HepG2 (cell line): ENCODE measurements around the gene CDH23. TPM values are rescaled to one million over a fixed set of nuclear protein-coding genes. Genes with fewer than 3 reads are reported as not detected.

Experiments used
- ATAC-seq: fragments of 200-7000 bp; cut with Tn5 transposase; 3 replicates; pipeline ENCODE4 v1.9.1; 2020; ENCODE audit warnings: mild to moderate bottlenecking, moderate library complexity
- BruUV-seq: library from RNA; stranded (reverse); fragments of 400-500 nt; replicated peaks from 2 replicates; lab custom pipeline; 2021; lab: Mats Ljungman, UMichigan
- CTCF ChIA-PET: fragments of 300-600 bp; formaldehyde crosslinking; extraction: SDS; loops from one replicate; lab custom pipeline; 2021; ENCODE audit warnings: low total read pairs, inconsistent platforms, low intra/inter-chr PET ratio; lab: Yijun Ruan, JAX
- POLR2A ChIA-PET: fragments of 350-600 bp; sonication (Branson Sonifier 250); formaldehyde crosslinking; loops from one replicate; lab custom pipeline; 2020; ENCODE audit warnings: antibody characterized with exemption, inconsistent platforms; lab: Yijun Ruan, JAX
- DNase-seq: peaks from one replicate; pipeline ENCODE4 v3.0.0-alpha.2; 2015; ENCODE audit warnings: low spot score
- FAIRE-seq: peaks from 3 replicates; lab custom pipeline; 2011; peaks lifted over from hg19 to GRCh38; lab: Jason Lieb, UNC
- H2AFZ ChIP-seq: one replicate; pipeline ENCODE4 v1.6.1; 2011; ENCODE audit warnings: low read length, inconsistent platforms
- H3K27ac ChIP-seq: fragments of 300-600 bp; 3 replicates; pipeline ENCODE4 v1.8.0; 2011; ENCODE audit warnings: mixed run types, mild to moderate bottlenecking, mixed read lengths, low read length, inconsistent platforms; ENCODE audit not compliant: insufficient read depth; ENCODE audit errors: extremely low read length
- H3K27me3 ChIP-seq, 2 experiments: fragments of 200-600 bp in 1 of 2; 2 replicates in 1 of 2; 3 replicates in 1 of 2; pipeline versions ENCODE4 v1.6.0 to v1.8.0; 2011; ENCODE audit warnings: low read length in 2 of 2, mild to moderate bottlenecking in 2 of 2, moderate library complexity in 2 of 2, inconsistent platforms in 1 of 2; ENCODE audit not compliant: insufficient read depth in 2 of 2, control insufficient read depth in 1 of 2
- H3K36me3 ChIP-seq, 2 experiments: fragments of 200-600 bp in 1 of 2; replicated peaks in 1 of 2; 2 replicates in 1 of 2; 3 replicates in 1 of 2; pipeline versions ENCODE4 v1.5.1 to v1.8.0; 2011; ENCODE audit warnings: low read length in 2 of 2, inconsistent platforms in 1 of 2; ENCODE audit not compliant: insufficient read depth in 2 of 2, control insufficient read depth in 1 of 2
- H3K4me1 ChIP-seq: 2 replicates; pipeline ENCODE4 v1.5.1; 2012; ENCODE audit warnings: low read length, inconsistent platforms; ENCODE audit not compliant: insufficient read depth
- H3K4me2 ChIP-seq: 2 replicates; pipeline ENCODE4 v1.6.0; 2011; ENCODE audit warnings: low read depth, low read length, inconsistent platforms
- H3K4me3 ChIP-seq, 3 experiments: fragments of 200-600 bp in 1 of 3; sonication (generic), shearing (Covaris generic) in 1 of 3; replicated peaks in 1 of 3; 2 replicates each; pipeline ENCODE4 v1.5.1; 2011 to 2016; ENCODE audit warnings: low read length in 3 of 3, inconsistent platforms in 2 of 3, low read depth in 2 of 3, mild to moderate bottlenecking in 2 of 3, control low read depth in 1 of 3, mixed read lengths in 1 of 3; ENCODE audit not compliant: insufficient read depth in 1 of 3
- H3K79me2 ChIP-seq: one replicate; pipeline ENCODE4 v1.6.1; 2011; ENCODE audit warnings: low read length, inconsistent platforms; ENCODE audit not compliant: insufficient read depth
- H3K9ac ChIP-seq: 2 replicates; pipeline ENCODE4 v1.6.0; 2011; ENCODE audit warnings: mild to moderate bottlenecking, low read depth, low read length, inconsistent platforms; ENCODE audit not compliant: insufficient read depth
- H3K9me3 ChIP-seq: 2 replicates; pipeline ENCODE4 v1.5.1; 2012; ENCODE audit warnings: mild to moderate bottlenecking, low read length
- H4K20me1 ChIP-seq: 2 replicates; pipeline ENCODE4 v1.6.0; 2011; ENCODE audit warnings: inconsistent platforms, mild to moderate bottlenecking, low read length, moderate library complexity; ENCODE audit not compliant: insufficient read depth
- HNRNPL ChIP-seq: fragments of 200-400 bp; formaldehyde crosslinking; IDR thresholded peaks from 2 replicates; pipeline ENCODE4 v1.6.1; 2017; ENCODE audit warnings: mild to moderate bottlenecking, low read depth, low read length
- NCOR1 ChIP-seq: fragments of 200-600 bp; sonication (generic); IDR thresholded peaks from 2 replicates; pipeline ENCODE4 v1.7.0; 2017; ENCODE audit warnings: antibody characterized with exemption, low read length, borderline replicate concordance
- SSRP1 ChIP-seq: IDR thresholded peaks from 2 replicates; pipeline ENCODE4 v1.6.1; 2016; ENCODE audit warnings: control low read depth
- ZBTB4 ChIP-seq: sonication (generic); formaldehyde crosslinking; IDR thresholded peaks from 2 replicates; pipeline ENCODE4 v1.4.0; 2020; ENCODE audit warnings: missing genetic modification reagents, mild to moderate bottlenecking, borderline replicate concordance
- ZNF296 ChIP-seq: sonication (generic); formaldehyde crosslinking; conservative IDR thresholded peaks from 2 replicates; pipeline ENCODE4 v1.5.0; 2020; ENCODE audit warnings: mild to moderate bottlenecking, missing genetic modification reagents
- WGBS: methylation state at CpG from one replicate; pipeline ENCODE4 v1.1.6; 2017; ENCODE audit warnings: low lambda C conversion rate; 5-methylcytosine and 5-hydroxymethylcytosine counted together
- in situ Hi-C: cut with HindIII; loops from 2 replicates; pipeline ENCODE4 v1.10.0; 2017; ENCODE audit warnings: low pct_unique_long_range_greater_than_20kb; ENCODE audit not compliant: extremely low pct_ligation_motif_present
- intact Hi-C: fragments of 100-400 bp; cut with micrococcal nuclease; formaldehyde crosslinking; loops from one replicate; pipeline ENCODE4 v1.10.0; 2022; ENCODE audit not compliant: unreplicated experiment
- polyA plus RNA-seq, 8 experiments: library from polyadenylated mRNA; depleted of rRNA in 3 of 8; stranded (reverse) in 7 of 8; unstranded in 1 of 8; fragments of >200 nt; fragmentation: Illumina TruSeq in 4 of 8; extraction: Trizol in 4 of 8; gene quantifications; 2 replicates each; pipeline versions ENCODE4 v1.2.1 to v1.2.3, GENCODE V29; 2011 to 2016; ENCODE audit warnings: low read depth in 4 of 8, missing spikeins in 1 of 8, mixed read lengths in 1 of 8; ENCODE audit not compliant: insufficient read depth in 1 of 8
- total RNA-seq, 5 experiments: library from RNA; depleted of rRNA; stranded (reverse); fragments of >200 nt; fragmentation: Illumina TruSeq; extraction: Trizol; gene quantifications; 2 replicates each; pipeline ENCODE4 v1.2.3, GENCODE V29; 2016; ENCODE audit warnings: low read depth in 1 of 5

The CDH23 gene
- total and polyA plus RNA-seq, 2 of the 13 experiments (the other 11 are each of a cell fraction or from before 2014, with no cell fraction given): 0.13 TPM; not detected in 1

GRCh38 chr10:71424496-71425194, 27.9 kb downstream of the CDH23 start:
- BruUV-seq: no TSS peak
- H3K4me3 ChIP-seq: no peak overlapping the region
- POLR2A ChIA-PET: no interaction called here
- in situ Hi-C loops: no loop called here
- no peak; the same call in 2 of the 3 replicates for ATAC-seq
- H3K36me3 ChIP-seq: no peaks in the 10 kb centered on the region
- intact Hi-C loops: no loop called here
- no peak overlapping the region for H3K9ac ChIP-seq
- TF ChIP-seq ZNF296 (no peak), ZBTB4 (no peak), NCOR1 (no peak), SSRP1 (CRISPR knock-in tag) (no peak), HNRNPL (no peak)
- no peak for DNase-seq
- H4K20me1 ChIP-seq: no peaks in the 10 kb centered on the region
- H2AFZ ChIP-seq: no peak overlapping the region
- 14% methylated on average over 7 of the region's 9 CpGs for WGBS
- no peak for FAIRE-seq
- no peaks in the 10 kb centered on the region for H3K79me2 ChIP-seq
- CTCF ChIA-PET: no interaction called here
- H3K27ac ChIP-seq: no peak overlapping the region
- no peaks in the 10 kb centered on the region for H3K4me1 ChIP-seq
- no peak overlapping the region for H3K4me2 ChIP-seq
- H3K9me3 ChIP-seq: no peaks in the 10 kb centered on the region
- peaks cover 0 to 5% of the 10 kb centered on the region in 2 experiments; a peak in 2 of 5 replicates for H3K27me3 ChIP-seq
